ENCODE measurements around the gene PRICKLE2.

The PRICKLE2 gene

DNA sequence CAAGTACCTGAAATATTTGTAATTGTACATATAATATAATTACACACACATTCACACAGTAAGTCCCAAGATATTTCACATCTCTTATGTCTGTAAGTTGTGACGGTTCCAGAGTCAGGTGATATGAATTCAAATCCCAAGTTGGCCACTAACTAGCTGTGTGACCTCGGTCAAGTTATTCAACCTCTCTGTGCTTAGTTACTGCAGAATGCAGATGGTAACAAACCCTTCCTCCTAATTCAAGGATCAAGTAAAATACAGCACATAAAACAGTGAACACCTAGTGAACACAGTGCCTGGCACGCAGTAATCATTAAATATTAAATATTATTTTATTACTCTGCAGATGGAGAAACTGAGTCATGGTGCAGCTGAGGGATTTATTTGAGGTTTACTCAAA lies 6.9 kb downstream of the PRICKLE2 start:
- no peak for DNase-seq

- no peak for DNase-seq
Measured at GRCh38 chr3:64216274-64217147, 8.8 kb downstream of the PRICKLE2 start.

DNA sequence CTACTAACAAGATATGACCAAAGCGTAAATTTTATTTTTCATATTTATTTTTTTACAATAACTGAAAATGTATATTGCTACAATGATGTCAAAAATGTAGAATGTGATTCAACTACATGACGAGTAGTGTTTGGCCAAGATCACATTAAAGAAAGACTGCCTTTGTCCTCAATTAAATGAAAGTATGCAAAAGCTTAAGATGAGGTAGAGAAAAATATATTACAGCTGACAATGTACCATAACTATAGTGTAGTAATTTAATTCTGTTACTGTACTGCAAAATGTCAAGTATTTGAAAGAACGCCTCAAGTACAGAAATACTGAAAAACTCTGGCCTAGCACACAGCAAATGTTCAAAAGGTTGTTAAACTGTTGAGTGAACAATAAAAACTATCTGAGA lies 9.7 kb downstream of the PRICKLE2 start:
- no peak for DNase-seq

GRCh38 chr3:64215103-64215502 lies 10.2 kb downstream of the PRICKLE2 start:
- DNase-seq: no peak

GRCh38 chr3:64214381-64215018 lies 10.8 kb downstream of the PRICKLE2 start:
- DNase-seq: no peak

- DNase-seq: no peak
Measured at GRCh38 chr3:64213962-64214379, 11.3 kb downstream of the PRICKLE2 start.

GRCh38 chr3:64213224-64213878 lies 11.9 kb downstream of the PRICKLE2 start:
- no peak for DNase-seq

GRCh38 chr3:64209866-64210621 lies 15.2 kb downstream of the PRICKLE2 start:
- DNase-seq: no peak

GRCh38 chr3:64207289-64208080 lies 17.8 kb downstream of the PRICKLE2 start:
- no peak for DNase-seq

- DNase-seq: no peak
Measured at GRCh38 chr3:64203969-64204908, 21.0 kb downstream of the PRICKLE2 start.

DNA sequence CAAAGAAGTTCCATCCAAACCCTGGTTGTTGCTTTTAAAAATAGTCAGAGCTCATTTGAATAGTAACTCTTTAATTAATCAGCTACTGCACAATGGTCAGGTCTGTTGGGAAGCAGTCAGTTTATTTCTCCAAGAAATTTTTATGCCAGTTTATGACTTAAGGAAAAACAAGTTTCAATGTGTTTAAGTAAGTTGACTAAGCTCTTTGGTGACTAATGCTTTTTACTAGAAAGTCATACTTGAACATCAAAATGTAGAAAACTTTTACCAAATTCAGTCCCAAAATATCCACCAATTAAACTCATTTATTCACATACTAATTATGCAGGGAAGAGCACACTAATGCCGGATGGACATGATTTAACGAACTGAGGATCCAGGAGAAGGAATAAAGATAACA lies 22.1 kb downstream of the PRICKLE2 start:
- DNase-seq: no peak

DNA sequence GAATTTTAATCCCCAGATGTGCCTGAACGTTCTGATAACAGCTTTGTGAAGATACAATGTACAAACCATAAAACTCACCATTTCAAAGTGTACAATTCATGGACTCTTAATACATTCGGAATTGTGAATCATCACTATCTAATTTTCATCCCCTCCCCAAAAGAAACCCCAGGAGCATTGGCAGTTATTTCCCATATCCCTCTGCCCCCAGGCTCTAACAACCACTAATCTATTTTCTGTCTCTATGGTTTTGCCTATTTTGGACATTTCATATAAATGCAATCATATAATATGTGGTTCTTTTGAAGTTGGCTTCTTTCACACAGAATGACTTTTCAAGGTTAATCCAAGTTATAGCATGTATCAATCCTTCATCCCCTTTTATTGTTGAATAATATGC lies 25.3 kb downstream of the PRICKLE2 start:
- DNase-seq: no peak

GRCh38 chr3:64196236-64196929 lies 28.9 kb downstream of the PRICKLE2 start:
- DNase-seq: no peak

DNA sequence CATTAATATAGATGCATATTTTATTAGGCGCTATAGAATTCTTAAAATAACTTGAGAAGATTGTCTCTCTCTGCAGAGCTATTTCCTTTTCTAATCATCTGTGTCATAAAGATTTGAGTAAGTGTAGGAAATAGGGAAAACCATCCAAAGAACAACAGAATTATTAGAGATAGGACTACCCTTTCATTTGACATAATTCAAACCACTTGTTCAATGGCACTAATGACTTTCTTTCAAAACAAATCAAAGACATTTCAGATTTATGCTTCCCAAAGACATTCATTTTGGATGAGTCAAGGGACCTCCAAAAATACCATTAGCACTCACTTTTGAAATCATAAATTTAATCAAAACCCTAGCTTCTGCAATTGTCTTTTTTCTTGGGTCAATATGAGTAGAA lies 29.5 kb downstream of the PRICKLE2 start:
- DNase-seq: no peak

- DNase-seq: no peak
Measured at GRCh38 chr3:64191822-64192221, 33.4 kb downstream of the PRICKLE2 start.

DNA sequence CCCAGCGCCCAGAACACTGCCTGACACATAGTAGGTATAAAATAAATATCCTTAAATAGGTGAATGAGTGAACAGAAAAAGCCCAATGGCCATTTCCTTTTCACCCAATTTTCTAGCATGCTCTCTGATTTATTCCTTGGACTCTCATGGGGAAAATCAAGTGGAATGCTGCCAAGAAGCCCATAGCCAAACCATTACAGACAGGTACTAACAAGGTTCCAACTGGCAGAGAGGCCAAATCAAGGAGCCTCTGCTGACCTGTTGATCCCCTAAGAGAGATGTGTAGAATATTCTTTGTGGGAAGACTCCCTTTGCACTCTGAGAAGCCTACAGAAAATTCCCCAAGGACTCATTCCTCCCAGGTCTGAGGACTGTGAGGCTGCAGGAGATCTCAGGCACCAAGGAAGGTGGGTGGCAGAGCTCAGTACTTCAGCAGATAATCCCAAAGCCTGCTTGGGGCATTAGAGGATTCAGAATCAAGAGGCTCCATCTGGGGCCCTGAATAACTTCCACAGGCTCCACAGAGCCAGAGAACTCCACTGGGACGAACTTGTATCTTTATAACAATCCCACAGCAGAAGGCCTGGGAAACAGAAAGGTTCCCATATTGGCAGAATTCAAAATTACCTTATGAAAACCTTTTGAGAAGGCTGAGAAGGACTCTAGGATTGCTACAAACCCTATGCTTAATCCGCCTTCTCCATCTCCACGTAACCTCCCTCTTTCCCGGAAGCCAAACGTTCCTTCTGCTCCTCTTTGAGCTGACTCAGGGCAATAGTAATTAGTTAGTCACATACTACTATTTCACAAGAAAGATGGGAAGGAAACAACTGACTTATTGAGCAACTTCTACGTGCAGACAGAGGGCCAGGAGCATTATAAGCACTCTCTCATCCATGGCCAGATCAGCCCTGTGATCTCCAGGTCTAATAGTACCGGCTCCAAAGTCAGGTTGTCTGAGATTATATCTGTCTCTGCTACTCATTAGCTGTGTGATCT lies 34.5 kb downstream of the PRICKLE2 start:
- DNase-seq: no peak

DNA sequence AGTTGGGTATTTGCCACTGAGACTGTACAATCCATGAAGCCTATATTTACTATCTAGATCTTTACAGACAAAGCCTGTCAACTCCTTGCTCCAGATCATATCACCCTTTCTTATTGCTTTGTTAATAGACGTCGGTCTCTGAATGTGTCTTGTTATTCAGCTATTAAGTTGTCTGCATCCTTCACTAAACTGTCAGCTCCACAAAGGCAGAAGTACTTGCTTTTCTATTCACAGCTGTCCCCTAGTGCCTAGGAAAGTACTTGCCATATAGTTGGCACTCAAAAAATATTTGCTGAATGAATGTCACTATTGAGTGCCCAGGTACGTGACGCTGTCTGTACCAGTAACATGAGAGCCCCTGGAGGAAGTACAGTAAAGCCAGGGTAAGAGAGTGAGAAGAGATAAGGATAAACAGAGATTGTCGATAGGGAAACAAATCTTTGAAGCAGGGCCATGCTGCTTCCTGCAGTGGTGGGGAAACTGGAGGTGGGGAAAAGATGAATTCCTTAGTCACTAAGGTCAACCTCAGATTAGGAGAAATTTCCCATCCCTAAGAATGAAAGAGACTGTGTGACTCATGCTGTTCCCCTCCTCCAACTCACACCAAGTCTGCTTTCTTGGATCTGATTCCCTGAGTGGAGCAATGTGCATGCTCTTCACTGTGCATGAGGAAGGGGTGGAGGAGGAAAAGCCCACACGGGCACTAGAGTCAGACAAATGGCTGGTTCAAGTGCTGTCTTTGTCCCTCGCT lies 36.3 kb downstream of the PRICKLE2 start:
- DNase-seq: no peak

Data from NCI-H146 (cell line).